Measurements from ENCODE around the gene TLX2.

TLX2 gene

GRCh38 chr2:74531666-74532065 lies 17.4 kb downstream of the TLX2 start:
- DNase-seq (ENCODE audit: low read depth in 2 of 3, low spot score in 1 of 3): no peak

GRCh38 chr2:74532222-74532621 lies 18.0 kb downstream of the TLX2 start:
- no peak for DNase-seq (ENCODE audit: low read depth in 2 of 3, low spot score in 1 of 3)

GRCh38 chr2:74533464-74533863 lies 19.2 kb downstream of the TLX2 start:
- DNase-seq (ENCODE audit: low read depth in 2 of 3, low spot score in 1 of 3): no peak

GRCh38 chr2:74534411-74534810 lies 20.2 kb downstream of the TLX2 start:
- no peak for DNase-seq (ENCODE audit: low read depth in 2 of 3, low spot score in 1 of 3)

- DNase-seq (ENCODE audit: low read depth in 2 of 3, low spot score in 1 of 3): no peak
Observed at GRCh38 chr2:74535440-74535965, 21.3 kb downstream of the TLX2 start.

- DNase-seq (ENCODE audit: low read depth in 2 of 3, low spot score in 1 of 3): no peak
Observed at GRCh38 chr2:74536166-74536950, 22.1 kb downstream of the TLX2 start.

GRCh38 chr2:74537140-74537539 lies 22.9 kb downstream of the TLX2 start:
- DNase-seq (ENCODE audit: low read depth in 2 of 3, low spot score in 1 of 3): no peak

- DNase-seq (ENCODE audit: low read depth in 2 of 3, low spot score in 1 of 3): no peak
Observed at GRCh38 chr2:74538881-74539339, 24.7 kb downstream of the TLX2 start.

GRCh38 chr2:74540291-74540690 lies 26.0 kb downstream of the TLX2 start:
- DNase-seq (ENCODE audit: low read depth in 2 of 3, low spot score in 1 of 3): no peak

GRCh38 chr2:74542978-74543377 lies 28.7 kb downstream of the TLX2 start:
- no peak for DNase-seq (ENCODE audit: low read depth in 2 of 3, low spot score in 1 of 3)

GRCh38 chr2:74544634-74545033 lies 30.4 kb downstream of the TLX2 start:
- no peak for DNase-seq (ENCODE audit: low read depth in 2 of 3, low spot score in 1 of 3)

GRCh38 chr2:74546004-74546403 lies 31.8 kb downstream of the TLX2 start:
- no peak for DNase-seq (ENCODE audit: low read depth in 2 of 3, low spot score in 1 of 3)

- no peak for DNase-seq (ENCODE audit: low read depth in 2 of 3, low spot score in 1 of 3)
Observed at GRCh38 chr2:74548285-74548899, 34.1 kb downstream of the TLX2 start.

- DNase-seq (ENCODE audit: low read depth in 2 of 3, low spot score in 1 of 3): peak in 1 of 3 donors; percentile 24
Observed at GRCh38 chr2:74548900-74549826, 34.9 kb downstream of the TLX2 start.

GRCh38 chr2:74550231-74550630 lies 36.0 kb downstream of the TLX2 start:
- DNase-seq (ENCODE audit: low read depth in 2 of 3, low spot score in 1 of 3): no peak

- DNase-seq (ENCODE audit: low read depth in 2 of 3, low spot score in 1 of 3): no peak
Observed at GRCh38 chr2:74551530-74551929, 37.3 kb downstream of the TLX2 start.

- no peak for DNase-seq (ENCODE audit: low read depth in 2 of 3, low spot score in 1 of 3)
Observed at GRCh38 chr2:74551942-74552913, 38.0 kb downstream of the TLX2 start.

- DNase-seq (ENCODE audit: low read depth in 2 of 3, low spot score in 1 of 3): no peak
Observed at GRCh38 chr2:74552914-74553811, 38.9 kb downstream of the TLX2 start.

Measured in stimulated activated CD4-positive, alpha-beta T cell treated with anti-CD3 and anti-CD28 coated beads, Interleukin-12 subunit alpha, Interleukin-12 subunit beta, amount 100 ng/mL, for 48 hours (primary cell).